Thoracic aorta (tissue), 2 donors: ENCODE data around the gene HDDC2. TPM values are rescaled to one million over a fixed set of nuclear protein-coding genes. Genes with fewer than 3 reads are reported as not detected.
A peak's percentile ranks its signal among the peaks of the same experiment; 100 is the strongest.

ENCODE experiments used
- ATAC-seq: fragments of 150-250 bp; one replicate; pipeline ENCODE4 v1.8.0; 2017; ENCODE audit warnings: low read depth; ENCODE audit not compliant: insufficient number of reproducible peaks, low FRiP score
- DNase-seq: peaks from one replicate; pipeline ENCODE4 v3.0.0-alpha.2; 2020; ENCODE audit warnings: low spot score
- H3K27ac ChIP-seq, 2 donors: fragments of 200-600 bp; sonication (generic); 1 replicate in 1 of 2; 2 replicates in 1 of 2; pipeline ENCODE4 v1.5.1; 2016; ENCODE audit warnings: mild to moderate bottlenecking in 2 of 2, moderate library complexity in 2 of 2
- H3K27me3 ChIP-seq: fragments of 200-600 bp; sonication (generic); replicated peaks from 2 replicates; pipeline ENCODE4 v1.6.0; 2016; ENCODE audit warnings: mild to moderate bottlenecking; ENCODE audit not compliant: insufficient read depth
- H3K36me3 ChIP-seq: fragments of 200-600 bp; sonication (generic); one replicate; pipeline ENCODE4 v1.5.1; 2016
- H3K4me1 ChIP-seq, 2 donors: fragments of 200-600 bp; sonication (generic); 1 replicate in 1 of 2; 2 replicates in 1 of 2; pipeline versions ENCODE4 v1.5.1 to v1.6.0; 2016; ENCODE audit warnings: low read depth in 2 of 2, mild to moderate bottlenecking in 1 of 2; ENCODE audit not compliant: control insufficient read depth in 1 of 2
- H3K4me3 ChIP-seq: fragments of 200-600 bp; sonication (generic); 2 replicates; pipeline ENCODE4 v1.5.1; 2016; ENCODE audit warnings: mild to moderate bottlenecking
- H3K9me3 ChIP-seq: fragments of 200-600 bp; sonication (generic); 2 replicates; pipeline ENCODE4 v1.5.1; 2016
- total RNA-seq, 2 donors: library from RNA; depleted of rRNA; stranded (reverse); fragments of >200 nt; gene quantifications; one replicate each; pipeline versions ENCODE4 v1.1.0 to v1.2.3, GENCODE V29; 2016
- TF ChIP-seq, protein P1 (sequence below): fragments of 200-600 bp; sonication (generic); IDR thresholded peaks from one replicate; pipeline ENCODE4 v1.5.1; 2019; ENCODE audit warnings: antibody characterized with exemption

Gene HDDC2
- total RNA-seq, 2 donors from 2014 or later = 39.9 TPM

DNA sequence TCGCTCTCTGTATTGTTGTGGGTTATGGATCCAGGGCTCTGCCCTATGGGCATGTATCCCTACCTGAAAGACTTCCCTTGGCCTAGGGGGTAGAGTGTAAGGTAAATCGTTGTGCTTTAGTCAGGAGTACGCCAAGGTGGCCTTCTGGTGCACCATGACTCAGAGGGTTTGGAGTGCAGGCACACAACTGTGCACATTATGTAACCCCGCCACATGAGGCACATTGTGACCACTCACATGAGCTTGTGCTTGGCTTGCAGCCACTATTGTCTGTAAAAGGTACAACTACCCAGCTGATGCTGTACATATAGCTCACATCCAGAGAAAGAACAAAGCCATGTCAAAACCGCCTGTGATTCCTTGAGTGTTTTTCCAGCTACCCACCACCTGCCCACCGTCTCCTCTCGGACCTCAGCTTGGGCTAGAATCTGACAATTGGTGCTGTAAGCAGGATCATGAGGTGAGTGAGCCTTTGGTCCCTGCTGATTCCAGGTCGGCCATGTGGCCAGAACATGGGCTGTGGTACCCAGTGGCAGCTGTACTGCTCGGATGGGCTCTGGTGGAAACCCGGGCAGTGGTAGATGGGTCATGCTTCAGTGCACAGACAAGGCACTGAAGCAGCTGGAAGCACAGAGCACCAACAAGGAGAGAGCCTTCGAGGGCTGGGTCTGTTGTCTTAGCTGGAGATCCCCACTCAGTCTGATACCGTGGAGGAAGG lies 33.8 kb downstream of the HDDC2 start:
- Histone ChIP-seq H3K27me3 (no peaks in the 10 kb centered on the region), H3K4me1 (peaks cover 2 to 11% of the 10 kb centered on the region in 2 donors), H3K9me3 (no peaks in the 10 kb centered on the region), H3K4me3 (no peak overlapping the region), H3K27ac (no peak overlapping the region), H3K36me3 (peaks cover 14% of the 10 kb centered on the region)
- ATAC-seq (no peak), DNase-seq (no peak)
- TF ChIP-seq, protein P1, sequence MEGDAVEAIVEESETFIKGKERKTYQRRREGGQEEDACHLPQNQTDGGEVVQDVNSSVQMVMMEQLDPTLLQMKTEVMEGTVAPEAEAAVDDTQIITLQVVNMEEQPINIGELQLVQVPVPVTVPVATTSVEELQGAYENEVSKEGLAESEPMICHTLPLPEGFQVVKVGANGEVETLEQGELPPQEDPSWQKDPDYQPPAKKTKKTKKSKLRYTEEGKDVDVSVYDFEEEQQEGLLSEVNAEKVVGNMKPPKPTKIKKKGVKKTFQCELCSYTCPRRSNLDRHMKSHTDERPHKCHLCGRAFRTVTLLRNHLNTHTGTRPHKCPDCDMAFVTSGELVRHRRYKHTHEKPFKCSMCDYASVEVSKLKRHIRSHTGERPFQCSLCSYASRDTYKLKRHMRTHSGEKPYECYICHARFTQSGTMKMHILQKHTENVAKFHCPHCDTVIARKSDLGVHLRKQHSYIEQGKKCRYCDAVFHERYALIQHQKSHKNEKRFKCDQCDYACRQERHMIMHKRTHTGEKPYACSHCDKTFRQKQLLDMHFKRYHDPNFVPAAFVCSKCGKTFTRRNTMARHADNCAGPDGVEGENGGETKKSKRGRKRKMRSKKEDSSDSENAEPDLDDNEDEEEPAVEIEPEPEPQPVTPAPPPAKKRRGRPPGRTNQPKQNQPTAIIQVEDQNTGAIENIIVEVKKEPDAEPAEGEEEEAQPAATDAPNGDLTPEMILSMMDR = no peak

DNA sequence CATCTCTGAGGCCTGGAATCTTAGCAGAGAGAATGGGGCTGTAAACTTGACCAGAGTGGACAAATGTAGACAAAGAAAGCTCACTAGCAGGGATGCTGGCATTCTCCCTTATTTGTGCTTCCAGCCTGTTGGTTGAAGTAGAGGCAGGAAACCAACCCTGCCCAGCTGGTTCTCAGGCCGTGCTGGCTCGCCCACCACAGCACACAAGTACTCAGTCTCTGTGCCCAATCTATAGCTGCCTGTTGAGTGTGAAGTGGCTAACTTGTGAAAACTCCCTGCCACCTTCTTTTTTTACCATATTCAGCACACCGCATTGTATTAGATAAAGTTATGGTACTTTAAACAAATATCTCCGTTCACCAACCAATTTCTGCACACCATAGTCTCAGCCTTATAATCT lies 37.3 kb downstream of the HDDC2 start:
- no peak for ATAC-seq
- DNase-seq = no peak
- Histone ChIP-seq H3K36me3 (no peaks in the 10 kb centered on the region), H3K9me3 (no peaks in the 10 kb centered on the region), H3K27ac (peak overlapping the region in 1 of 2 donors; percentile 4), H3K27me3 (no peaks in the 10 kb centered on the region), H3K4me3 (no peak overlapping the region), H3K4me1 (peaks cover 11 to 29% of the 10 kb centered on the region in 2 donors)
- TF ChIP-seq, protein P1 = no peak

DNA sequence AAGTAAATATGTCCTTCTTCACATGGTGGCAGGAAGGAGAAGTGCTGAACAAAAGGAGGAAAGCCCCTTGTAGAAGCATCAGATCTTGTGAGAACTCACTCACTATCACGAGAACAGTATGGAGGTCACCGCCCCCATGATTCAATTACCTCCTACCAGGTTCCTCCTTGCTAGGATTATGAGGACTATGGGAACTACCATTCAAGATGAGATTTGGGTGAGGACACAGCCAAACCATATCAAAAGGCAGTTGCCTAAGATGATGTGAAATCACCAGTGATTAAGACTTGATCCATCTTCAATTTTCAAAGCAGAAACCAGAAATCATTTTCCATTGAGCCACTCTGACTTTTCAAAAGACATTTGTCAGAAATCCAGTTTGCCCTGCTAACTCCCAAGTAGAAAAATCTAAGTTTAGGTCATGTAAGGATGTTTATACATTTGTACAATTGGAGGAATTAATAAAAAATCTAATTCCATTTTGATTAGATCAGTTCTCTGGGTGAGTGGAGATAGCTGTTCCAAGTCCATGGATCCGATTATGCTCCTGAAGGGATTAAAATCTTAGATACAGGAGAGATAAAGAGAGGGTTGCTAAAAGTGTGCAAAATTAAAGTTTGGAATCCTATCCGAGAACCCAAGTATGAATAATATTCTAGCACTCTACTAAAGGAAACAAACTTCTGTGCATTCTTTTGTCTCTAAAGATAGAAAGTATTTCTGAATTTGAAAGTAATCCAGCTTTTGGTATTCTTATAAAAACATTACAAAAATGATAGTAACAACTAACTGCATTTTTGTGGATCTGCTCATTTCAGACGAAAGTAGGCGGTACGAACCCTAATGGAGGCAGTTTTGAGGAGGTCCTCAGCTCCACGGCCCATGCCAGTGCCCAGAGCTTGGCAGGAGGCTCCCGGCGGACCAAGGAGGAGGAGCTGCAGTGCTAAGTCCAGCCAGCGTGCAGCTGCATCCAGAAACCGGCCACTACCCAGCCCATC lies 39.5 kb downstream of the HDDC2 start:
- H3K9me3 ChIP-seq = no peaks in the 10 kb centered on the region
- H3K4me1 ChIP-seq = peaks cover 11 to 29% of the 10 kb centered on the region in 2 donors
- no peaks in the 10 kb centered on the region for H3K36me3 ChIP-seq
- peak overlapping the region; percentile 44 for H3K4me3 ChIP-seq
- ATAC-seq (peak; percentile 56), DNase-seq (no peak)
- H3K27me3 ChIP-seq = no peaks in the 10 kb centered on the region
- peak overlapping the region; percentile 69 to 76 for H3K27ac ChIP-seq
- TF ChIP-seq, protein P1 = no peak

DNA sequence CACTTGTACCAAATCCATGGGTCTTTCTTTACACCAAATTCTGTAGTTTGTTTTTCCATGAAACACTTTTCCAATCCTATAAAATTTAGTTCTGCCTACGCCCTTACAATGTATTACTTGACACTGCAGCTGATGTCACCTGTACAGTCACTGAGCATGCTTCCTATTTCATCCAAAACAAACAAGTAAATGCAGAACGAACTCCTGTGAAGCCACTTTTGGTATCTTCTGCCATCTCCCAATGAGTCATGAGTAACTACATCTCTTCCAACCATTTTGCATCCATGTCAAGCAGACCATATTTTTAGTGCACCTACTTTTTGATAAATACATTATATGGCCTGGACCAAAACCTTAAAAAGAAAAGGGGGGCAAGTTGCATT lies 42.4 kb downstream of the HDDC2 start:
- DNase-seq (no peak), ATAC-seq (no peak)
- H3K36me3 ChIP-seq = no peaks in the 10 kb centered on the region
- no peaks in the 10 kb centered on the region for H3K27me3 ChIP-seq
- no peak overlapping the region for H3K27ac ChIP-seq
- H3K4me1 ChIP-seq = peaks cover 11 to 43% of the 10 kb centered on the region in 2 donors
- no peak overlapping the region for H3K4me3 ChIP-seq
- TF ChIP-seq, protein P1 = no peak
- no peaks in the 10 kb centered on the region for H3K9me3 ChIP-seq
